HepG2 (cell line): ENCODE results near the gene ATP4A. TPM values are rescaled to one million over a fixed set of nuclear protein-coding genes. Genes with fewer than 3 reads are reported as not detected.
A peak's percentile ranks its signal among the peaks of the same experiment; 100 is the strongest.

Experiments
- CBX1 ChIP-seq: IDR thresholded peaks from one replicate; pipeline ENCODE4 v1.6.1; 2016; ENCODE audit warnings: antibody characterized with exemption, low read depth
- HNF1A ChIP-seq, 2 experiments: sonication (generic) in 1 of 2; formaldehyde crosslinking in 1 of 2; IDR thresholded peaks; 2 replicates each; pipeline versions ENCODE4 v1.4.0 to v1.6.1; 2016 to 2020; ENCODE audit warnings: borderline replicate concordance in 1 of 2, low read depth in 1 of 2, mild to moderate bottlenecking in 1 of 2, missing genetic modification reagents in 1 of 2
- JUN ChIP-seq: sonication (generic); formaldehyde crosslinking; IDR thresholded peaks from 2 replicates; pipeline ENCODE4 v1.4.0; 2020; ENCODE audit warnings: mild to moderate bottlenecking, missing genetic modification reagents
- KDM1A ChIP-seq: IDR thresholded peaks from 2 replicates; pipeline ENCODE4 v1.6.1; 2016; ENCODE audit warnings: missing compliant biosample characterization
- KLF6 ChIP-seq: IDR thresholded peaks from 2 replicates; pipeline ENCODE4 v1.8.0; 2016; ENCODE audit warnings: missing biosample characterization, missing genetic modification reagents
- MAZ ChIP-seq, 2 experiments: sonication (generic) in 1 of 2; formaldehyde crosslinking in 1 of 2; IDR thresholded peaks; 2 replicates each; pipeline versions ENCODE4 v1.5.0 to v1.6.1; 2012 to 2020; ENCODE audit warnings: low read depth in 2 of 2, mild to moderate bottlenecking in 2 of 2, borderline replicate concordance in 1 of 2, improper control_type of control experiment in 1 of 2, low read length in 1 of 2, missing genetic modification reagents in 1 of 2, moderate library complexity in 1 of 2
- MLLT10 ChIP-seq: sonication (generic); formaldehyde crosslinking; IDR thresholded peaks from 2 replicates; pipeline ENCODE4 v1.4.0; 2020; ENCODE audit warnings: missing genetic modification reagents
- NFYB ChIP-seq: sonication (generic); formaldehyde crosslinking; IDR thresholded peaks from 2 replicates; pipeline ENCODE4 v1.4.0; 2020; ENCODE audit warnings: missing genetic modification reagents
- PHF8 ChIP-seq: sonication (generic); formaldehyde crosslinking; IDR thresholded peaks from 2 replicates; pipeline ENCODE4 v1.5.0; 2020; ENCODE audit warnings: missing genetic modification reagents
- POLR2AphosphoS5 ChIP-seq: IDR thresholded peaks from 2 replicates; pipeline ENCODE4 v1.6.1; 2012; ENCODE audit warnings: low read depth, low read length
- RFXAP ChIP-seq: sonication (generic); formaldehyde crosslinking; IDR thresholded peaks from 2 replicates; pipeline ENCODE4 v1.4.0; 2020; ENCODE audit warnings: missing genetic modification reagents, borderline replicate concordance
- RNF2 ChIP-seq: fragments of 450-650 bp; conservative IDR thresholded peaks from 2 replicates; pipeline ENCODE4 v1.6.1; 2016; ENCODE audit warnings: low read depth
- RNF219 ChIP-seq: sonication (generic); formaldehyde crosslinking; IDR thresholded peaks from 2 replicates; pipeline ENCODE4 v1.5.0; 2020; ENCODE audit warnings: mild to moderate bottlenecking, missing genetic modification reagents
- SPEN ChIP-seq: sonication (generic); formaldehyde crosslinking; IDR thresholded peaks from 2 replicates; pipeline ENCODE4 v1.5.1; 2020; ENCODE audit warnings: low read depth, mild to moderate bottlenecking, missing genetic modification reagents
- ZBTB7B ChIP-seq: sonication (generic); formaldehyde crosslinking; IDR thresholded peaks from 2 replicates; pipeline ENCODE4 v1.4.0; 2020; ENCODE audit warnings: missing genetic modification reagents
- ZNF20 ChIP-seq: sonication (generic); formaldehyde crosslinking; IDR thresholded peaks from 2 replicates; pipeline ENCODE4 v1.4.0; 2020; ENCODE audit warnings: mild to moderate bottlenecking, moderate library complexity, missing genetic modification reagents
- ZNF431 ChIP-seq: sonication (generic); formaldehyde crosslinking; IDR thresholded peaks from 2 replicates; pipeline ENCODE4 v1.9.0; 2022; ENCODE audit warnings: missing genetic modification reagents, low read depth, mild to moderate bottlenecking, borderline replicate concordance
- ZNF567 ChIP-seq: sonication (generic); formaldehyde crosslinking; IDR thresholded peaks from 2 replicates; pipeline ENCODE4 v1.8.1; 2023; ENCODE audit warnings: mild to moderate bottlenecking, missing genetic modification reagents, borderline replicate concordance
- ZNF710 ChIP-seq: sonication (generic); formaldehyde crosslinking; IDR thresholded peaks from 2 replicates; pipeline ENCODE4 v1.5.0; 2020; ENCODE audit warnings: mild to moderate bottlenecking, missing genetic modification reagents, borderline replicate concordance
- ZSCAN21 ChIP-seq: sonication (generic); formaldehyde crosslinking; IDR thresholded peaks from 2 replicates; pipeline ENCODE4 v1.8.0; 2022; ENCODE audit warnings: mild to moderate bottlenecking, missing genetic modification reagents, moderate library complexity, borderline replicate concordance
- polyA plus RNA-seq, 8 experiments: library from polyadenylated mRNA; depleted of rRNA in 3 of 8; stranded (reverse) in 7 of 8; unstranded in 1 of 8; fragments of >200 nt; fragmentation: Illumina TruSeq in 4 of 8; extraction: Trizol in 4 of 8; gene quantifications; 2 replicates each; pipeline versions ENCODE4 v1.2.1 to v1.2.3, GENCODE V29; 2011 to 2016; ENCODE audit warnings: low read depth in 4 of 8, missing spikeins in 1 of 8, mixed read lengths in 1 of 8; ENCODE audit not compliant: insufficient read depth in 1 of 8
- total RNA-seq, 5 experiments: library from RNA; depleted of rRNA; stranded (reverse); fragments of >200 nt; fragmentation: Illumina TruSeq; extraction: Trizol; gene quantifications; 2 replicates each; pipeline ENCODE4 v1.2.3, GENCODE V29; 2016; ENCODE audit warnings: low read depth in 1 of 5

The ATP4A gene
- total and polyA plus RNA-seq, 2 of the 13 experiments (the other 11 are each of a cell fraction or from before 2014, with no cell fraction given), result 0.08 to 0.11 TPM

GRCh38 chr19:35545001-35545854 is 18.2 kb downstream of the ATP4A start, which contains the start of gene TMEM147 (continued):
- peak; percentile 88 for TF ChIP-seq RFXAP
- no peak for TF ChIP-seq KDM1A (CRISPR knock-in tag)
- no peak for TF ChIP-seq ZNF20
- peak; percentile 52; the same call in 1 of the 2 replicates for TF ChIP-seq ZSCAN21
- TF ChIP-seq POLR2AphosphoS5, result peak; percentile 77
- TF ChIP-seq JUN (CRISPR knock-in tag), result no peak
- TF ChIP-seq PHF8, result peak; percentile 93
- no peak for TF ChIP-seq RNF2
- TF ChIP-seq ZNF567, result no peak; the same call in 1 of the 2 replicates
- TF ChIP-seq KLF6, result peak; percentile 90
- peak; percentile 61 for TF ChIP-seq NFYB (CRISPR knock-in tag)
- TF ChIP-seq SPEN (CRISPR knock-in tag), result peak; percentile 84
- TF ChIP-seq HNF1A (IDR thresholded peaks at IDR 0.05; ENCODE audit: low read depth), result no peak
- no peak for TF ChIP-seq HNF1A (CRISPR knock-in tag; IDR thresholded peaks at IDR 0.05; ENCODE audit: borderline replicate concordance)
- TF ChIP-seq MLLT10 (CRISPR knock-in tag), result no peak
- TF ChIP-seq RNF219, result no peak
- TF ChIP-seq MAZ (IDR thresholded peaks at IDR 0.05; ENCODE audit: borderline replicate concordance, low read depth, low read length), result peak; percentile 69
- peak; percentile 76; the same call in 1 of the 2 replicates for TF ChIP-seq MAZ (CRISPR knock-in tag; IDR thresholded peaks at IDR 0.05; ENCODE audit: low read depth)
- no peak for TF ChIP-seq ZNF431 (CRISPR knock-in tag)
- no peak; the same call in 1 of the 2 replicates for TF ChIP-seq ZNF710 (CRISPR knock-in tag)
- TF ChIP-seq ZBTB7B (CRISPR knock-in tag), result peak; percentile 71
- TF ChIP-seq CBX1, result peak; percentile 26
